RWPE2 (cell line): ENCODE data around the gene FGF6.

Experiments
- ATAC-seq: fragments of 200-7000 bp; cut with Tn5 transposase; 3 replicates; pipeline ENCODE4 v1.9.1; 2021; ENCODE audit warnings: low read depth
- DNase-seq: peaks from one replicate; pipeline ENCODE4 v3.0.0-alpha.2; 2020; ENCODE audit warnings: low spot score
- H3K27ac ChIP-seq: fragments of 450-650 bp; 2 replicates; pipeline ENCODE4 v1.5.1; 2017; ENCODE audit warnings: mild to moderate bottlenecking; ENCODE audit not compliant: poor library complexity, severe bottlenecking
- H3K27me3 ChIP-seq: fragments of 250-450 bp; sonication (Bioruptor Pico); 2 replicates; pipeline ENCODE4 v1.5.1; 2021; ENCODE audit warnings: mild to moderate bottlenecking, moderate library complexity; ENCODE audit not compliant: insufficient read depth, poor library complexity, severe bottlenecking
- H3K36me3 ChIP-seq: fragments of 250-450 bp; sonication (Bioruptor Pico); 2 replicates; pipeline ENCODE4 v1.5.1; 2020; ENCODE audit warnings: low read depth, mild to moderate bottlenecking, moderate library complexity
- H3K4me1 ChIP-seq: fragments of 250-450 bp; sonication (Bioruptor Pico); 2 replicates; pipeline ENCODE4 v1.5.1; 2021; ENCODE audit warnings: mild to moderate bottlenecking, moderate library complexity; ENCODE audit not compliant: insufficient read depth, poor library complexity, severe bottlenecking
- H3K4me3 ChIP-seq: fragments of 250-450 bp; sonication (Bioruptor Pico); 2 replicates; pipeline ENCODE4 v1.5.1; 2021; ENCODE audit warnings: mild to moderate bottlenecking, moderate library complexity; ENCODE audit not compliant: severe bottlenecking
- H3K9me3 ChIP-seq: fragments of 250-450 bp; sonication (Bioruptor Pico); 2 replicates; pipeline ENCODE4 v1.5.1; 2021; ENCODE audit warnings: mild to moderate bottlenecking, moderate library complexity; ENCODE audit not compliant: severe bottlenecking
- CTCF ChIP-seq: fragments of 450-650 bp; IDR thresholded peaks from one replicate; pipeline ENCODE4 v1.5.1; 2017; ENCODE audit warnings: mild to moderate bottlenecking, moderate library complexity; ENCODE audit not compliant: poor library complexity, severe bottlenecking

Gene FGF6

GRCh38 chr12:4448943-4449850, 3.6 kb upstream of the FGF6 start:
- Histone ChIP-seq H3K4me3 (no peak overlapping the region), H3K27ac (no peak overlapping the region), H3K27me3 (no peaks in the 10 kb centered on the region), H3K36me3 (no peaks in the 10 kb centered on the region), H3K4me1 (no peaks in the 10 kb centered on the region), H3K9me3 (no peaks in the 10 kb centered on the region)
- ATAC-seq (no peak), DNase-seq (no peak)
- no peak for TF ChIP-seq CTCF

GRCh38 chr12:4448371-4448940, 2.8 kb upstream of the FGF6 start:
- ATAC-seq = no peak
- H3K27me3 ChIP-seq = no peaks in the 10 kb centered on the region

GRCh38 chr12:4447151-4447550, 1.5 kb upstream of the FGF6 start:
- no peaks in the 10 kb centered on the region for H3K4me1 ChIP-seq
- no peak for DNase-seq

More at GRCh38 chr12:4448371-4448940, 2.8 kb upstream of the FGF6 start:
- H3K4me1 ChIP-seq = no peaks in the 10 kb centered on the region
- DNase-seq = no peak
- no peak overlapping the region for H3K27ac ChIP-seq
- no peak overlapping the region for H3K4me3 ChIP-seq
- H3K36me3 ChIP-seq = no peaks in the 10 kb centered on the region
- TF ChIP-seq CTCF = no peak
- no peaks in the 10 kb centered on the region for H3K9me3 ChIP-seq

GRCh38 chr12:4446335-4446734, 720 bp upstream of the FGF6 start:
- H3K4me3 ChIP-seq = no peak overlapping the region
- H3K36me3 ChIP-seq = no peaks in the 10 kb centered on the region
- H3K9me3 ChIP-seq = no peaks in the 10 kb centered on the region
- H3K27me3 ChIP-seq = peaks cover 17% of the 10 kb centered on the region
- no peaks in the 10 kb centered on the region for H3K4me1 ChIP-seq
- H3K27ac ChIP-seq = no peak overlapping the region
- no peak for ATAC-seq
- no peak for DNase-seq
- no peak for TF ChIP-seq CTCF

More at GRCh38 chr12:4447151-4447550, 1.5 kb upstream of the FGF6 start:
- H3K9me3 ChIP-seq = no peaks in the 10 kb centered on the region
- H3K27me3 ChIP-seq = peaks cover 10% of the 10 kb centered on the region
- no peak overlapping the region for H3K27ac ChIP-seq
- no peak for TF ChIP-seq CTCF
- H3K4me3 ChIP-seq = no peak overlapping the region
- ATAC-seq = no peak
- no peaks in the 10 kb centered on the region for H3K36me3 ChIP-seq

- ATAC-seq (no peak), DNase-seq (no peak)
- H3K9me3 ChIP-seq = no peaks in the 10 kb centered on the region
- TF ChIP-seq CTCF = no peak
- H3K4me3 ChIP-seq = no peak overlapping the region
- peaks cover 33% of the 10 kb centered on the region for H3K27me3 ChIP-seq
- no peak overlapping the region for H3K27ac ChIP-seq
- no peaks in the 10 kb centered on the region for H3K36me3 ChIP-seq
- no peaks in the 10 kb centered on the region for H3K4me1 ChIP-seq
These were observed 1.6 kb downstream of the FGF6 start for GRCh38 chr12:4444031-4444430.
